T-cell (primary cell): ENCODE results near the gene BCL2L11. TPM values are rescaled to one million over a fixed set of nuclear protein-coding genes. Genes with fewer than 3 reads are reported as not detected.

Experiments used
- ATAC-seq, 4 experiments: fragments of 200-7000 bp in 3 of 4; fragments of 150-1000 bp in 1 of 4; cut with Tn5 transposase; replicated peaks in 1 of 4; 1 replicate in 3 of 4; 2 replicates in 1 of 4; pipeline ENCODE4 v1.10.0; 2021; ENCODE audit warnings: moderate library complexity in 3 of 4, mild to moderate bottlenecking in 2 of 4, moderate number of reproducible peaks in 1 of 4
- CTCF ChIA-PET, 2 donors: fragments of 300-600 bp; sonication (Branson Sonifier 250); formaldehyde crosslinking; loops; one replicate each; lab custom pipeline; 2022; ENCODE audit warnings: antibody characterized with exemption in 2 of 2; lab: Charles Lee
- POLR2A ChIA-PET, 2 donors: fragments of 300-600 bp; sonication (Branson Sonifier 250); formaldehyde crosslinking; loops; one replicate each; lab custom pipeline; 2022; ENCODE audit warnings: antibody characterized with exemption in 2 of 2; lab: Charles Lee
- DNase-seq, 35 experiments: peaks; one replicate each; pipeline versions ENCODE4 v3.0.0 to v3.0.0-alpha.2; 2013 to 2023
- H3K27ac ChIP-seq: one replicate; pipeline ENCODE4 v1.5.1; 2013; ENCODE audit warnings: low read length
- H3K27me3 ChIP-seq, 2 experiments: replicated peaks in 1 of 2; 1 replicate in 1 of 2; 2 replicates in 1 of 2; pipeline versions ENCODE4 v1.6.1 to v1.7.0; 2013; ENCODE audit warnings: low read length in 1 of 2, mixed read lengths in 1 of 2; ENCODE audit not compliant: control insufficient read depth in 2 of 2, insufficient read depth in 2 of 2; ENCODE audit errors: extremely low read depth in 1 of 2
- H3K36me3 ChIP-seq, 2 donors: 1 replicate in 1 of 2; 2 replicates in 1 of 2; pipeline versions ENCODE4 v1.6.1 to v1.7.0; 2013; ENCODE audit warnings: low read length in 1 of 2; ENCODE audit not compliant: control insufficient read depth in 2 of 2, insufficient read depth in 1 of 2; ENCODE audit errors: extremely low read depth in 1 of 2
- H3K4me1 ChIP-seq, 2 experiments: 1 replicate in 1 of 2; 2 replicates in 1 of 2; pipeline versions ENCODE4 v1.6.1 to v1.7.0; 2013; ENCODE audit warnings: low read length in 2 of 2, mixed read lengths in 1 of 2; ENCODE audit not compliant: insufficient read depth in 2 of 2, control insufficient read depth in 1 of 2; ENCODE audit errors: extremely low read depth in 1 of 2
- H3K4me3 ChIP-seq, 2 donors: 1 replicate in 1 of 2; 2 replicates in 1 of 2; pipeline versions ENCODE4 v1.5.1 to v1.7.0; 2013; ENCODE audit warnings: mild to moderate bottlenecking in 2 of 2, low read length in 1 of 2, moderate library complexity in 1 of 2; ENCODE audit not compliant: control insufficient read depth in 1 of 2; ENCODE audit errors: extremely low read depth in 1 of 2
- H3K9me3 ChIP-seq: 2 replicates; pipeline ENCODE4 v1.7.0; 2013
- H3K27ac Mint-ChIP-seq, 2 donors: one replicate each; pipeline ENCODE4 v1.8.0; 2020 to 2021; ENCODE audit warnings: mild to moderate bottlenecking in 2 of 2, mixed read lengths in 2 of 2
- H3K27me3 Mint-ChIP-seq, 2 donors: one replicate each; pipeline ENCODE4 v1.8.0; 2021 to 2022; ENCODE audit warnings: mixed read lengths in 2 of 2
- H3K36me3 Mint-ChIP-seq: one replicate; pipeline ENCODE4 v1.8.0; 2021; ENCODE audit warnings: mixed read lengths
- H3K4me1 Mint-ChIP-seq, 3 donors: one replicate each; pipeline ENCODE4 v1.8.0; 2020 to 2022; ENCODE audit warnings: mixed read lengths in 3 of 3, mild to moderate bottlenecking in 1 of 3
- H3K4me3 Mint-ChIP-seq, 3 donors: one replicate each; pipeline ENCODE4 v1.8.0; 2020 to 2022; ENCODE audit warnings: mild to moderate bottlenecking in 3 of 3, mixed read lengths in 3 of 3, moderate library complexity in 3 of 3
- H3K9me3 Mint-ChIP-seq, 3 donors: one replicate each; pipeline ENCODE4 v1.8.0; 2020 to 2022; ENCODE audit warnings: mixed read lengths in 3 of 3
- WGBS: methylation state at CpG from one replicate; pipeline ENCODE4 v1.1.5; 2013; ENCODE audit warnings: missing lambda C conversion rate; ENCODE audit not compliant: insufficient coverage; 5-methylcytosine and 5-hydroxymethylcytosine counted together
- total RNA-seq, 35 experiments: library from RNA in 6 of 35; stranded (reverse) in 6 of 35; fragments of 120-200 nt in 1 of 35; gene quantifications; one replicate each; pipeline versions ENCODE4 v1.2.1 to v1.2.4 and lab custom pipeline; 2013 to 2026

The BCL2L11 gene
- total RNA-seq, 5 donors from 2014 or later (not counting 1 experiment from before 2014, with no cell fraction given), result 24.1 to 47.0 (median 34.6) TPM

- H3K4me3 Mint-ChIP-seq, result no peak overlapping the region
- WGBS, result no CpG with 5 or more reads among the region's 2 CpGs
- H3K4me1 ChIP-seq, result peaks cover under 1% of the 10 kb centered on the region in 2 experiments
- ChIA-PET CTCF (no interaction called here), POLR2A (no interaction called here)
- H3K4me1 Mint-ChIP-seq, result peaks cover 1 to 2% (median 1%) of the 10 kb centered on the region in 3 donors
- DNase-seq (no peak), ATAC-seq (no peak)
- H3K27ac ChIP-seq, result no peak overlapping the region
- H3K36me3 Mint-ChIP-seq, result no peaks in the 10 kb centered on the region
- no peaks in the 10 kb centered on the region for H3K9me3 Mint-ChIP-seq
- H3K9me3 ChIP-seq, result no peaks in the 10 kb centered on the region
- no peak overlapping the region for H3K4me3 ChIP-seq
- peaks cover 0 to 3% of the 10 kb centered on the region in 2 experiments for H3K27me3 ChIP-seq
- no peaks in the 10 kb centered on the region for H3K36me3 ChIP-seq
- H3K27ac Mint-ChIP-seq, result no peak overlapping the region
- peaks cover 8 to 23% of the 10 kb centered on the region in 2 donors for H3K27me3 Mint-ChIP-seq
Observed at GRCh38 chr2:111105926-111106325, 14.8 kb upstream of the BCL2L11 start.

- no peak overlapping the region for H3K4me3 ChIP-seq
- no peak overlapping the region for H3K4me3 Mint-ChIP-seq
- DNase-seq, result no peak
- H3K36me3 ChIP-seq, result no peaks in the 10 kb centered on the region
- H3K4me1 ChIP-seq, result peaks cover 0 to 5% of the 10 kb centered on the region in 2 experiments
- H3K4me1 Mint-ChIP-seq, result no peaks in the 10 kb centered on the region
- H3K9me3 ChIP-seq, result no peaks in the 10 kb centered on the region
- no CpG with 5 or more reads among the region's 5 CpGs for WGBS
- H3K27ac Mint-ChIP-seq, result no peak overlapping the region
- H3K27me3 ChIP-seq, result peaks cover 0 to 6% of the 10 kb centered on the region in 2 experiments
- H3K27me3 Mint-ChIP-seq, result peaks cover 8 to 23% of the 10 kb centered on the region in 2 donors
- no peak for ATAC-seq
- no peaks in the 10 kb centered on the region for H3K36me3 Mint-ChIP-seq
- H3K27ac ChIP-seq, result no peak overlapping the region
- ChIA-PET POLR2A (no interaction called here), CTCF (no interaction called here)
- H3K9me3 Mint-ChIP-seq, result no peaks in the 10 kb centered on the region
Observed at GRCh38 chr2:111106706-111107105, 14.0 kb upstream of the BCL2L11 start.

DNA sequence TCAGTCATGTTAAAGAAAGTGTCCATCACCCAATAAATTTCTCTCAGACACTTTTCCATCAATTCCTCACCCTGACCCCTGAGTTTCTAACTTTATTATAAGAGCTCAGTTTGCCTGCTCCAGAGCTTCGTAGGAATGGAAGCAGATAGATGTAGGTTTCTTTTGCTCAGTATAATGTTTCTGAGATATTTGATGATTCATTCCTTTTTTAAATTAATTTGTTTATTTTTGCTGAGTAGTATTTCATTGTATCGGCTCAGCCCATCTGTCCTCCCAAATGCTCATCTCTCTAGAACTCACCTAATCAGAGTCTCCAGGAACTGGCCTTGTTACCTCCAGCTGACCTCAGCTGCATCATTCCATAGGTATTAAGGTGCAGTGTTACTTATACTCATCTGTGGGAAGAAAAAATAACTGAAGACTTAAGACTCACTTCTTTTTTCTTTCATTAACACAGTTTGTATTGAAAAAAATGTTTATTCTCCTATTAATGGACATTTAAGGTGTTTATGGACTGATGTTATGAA, 11.9 kb upstream of the BCL2L11 start:
- Mint-ChIP-seq H3K4me1 (no peaks in the 10 kb centered on the region), H3K27ac (no peak overlapping the region), H3K27me3 (peaks cover 21 to 37% of the 10 kb centered on the region in 2 donors), H3K36me3 (no peaks in the 10 kb centered on the region), H3K9me3 (no peaks in the 10 kb centered on the region), H3K4me3 (no peak overlapping the region)
- WGBS, result no CpG with 5 or more reads among the region's 2 CpGs
- H3K4me3 ChIP-seq, result no peak overlapping the region
- no peak overlapping the region for H3K27ac ChIP-seq
- ChIA-PET CTCF (no interaction called here), POLR2A (no interaction called here)
- H3K4me1 ChIP-seq, result peaks cover 0 to 8% of the 10 kb centered on the region in 2 experiments
- H3K36me3 ChIP-seq, result no peaks in the 10 kb centered on the region
- no peak for ATAC-seq
- peaks cover 0 to 14% of the 10 kb centered on the region in 2 experiments for H3K27me3 ChIP-seq
- no peak for DNase-seq
- H3K9me3 ChIP-seq, result no peaks in the 10 kb centered on the region

DNA sequence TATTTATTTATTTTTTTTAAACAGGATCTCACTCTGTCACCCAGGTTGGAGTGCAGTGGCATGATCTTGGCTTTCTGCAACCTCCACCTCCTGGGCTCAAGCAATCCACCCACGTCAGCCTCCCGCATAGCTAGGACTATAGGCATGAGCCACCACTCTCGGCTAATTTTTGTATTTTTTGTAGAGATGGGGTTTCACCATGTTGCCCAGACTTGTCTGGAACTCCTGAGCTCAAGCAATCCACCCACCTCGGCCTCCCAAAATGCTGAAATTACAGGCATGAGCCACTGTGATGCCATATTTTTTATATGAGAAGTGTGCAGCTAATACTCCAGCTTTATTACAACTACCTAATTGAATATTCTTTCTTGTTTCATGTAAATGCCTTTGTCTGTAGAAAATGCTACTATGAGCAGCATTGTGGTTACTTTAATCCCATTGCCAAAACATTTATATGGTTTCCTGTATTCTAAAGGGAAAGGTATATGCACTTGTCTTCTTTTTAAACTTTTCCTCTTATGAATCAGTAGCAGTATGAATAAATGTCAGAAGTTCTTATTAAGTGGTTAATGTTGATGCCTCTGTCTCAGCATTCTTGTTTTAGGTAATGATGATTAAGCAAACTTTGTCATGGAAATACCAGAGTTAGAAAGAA, 9.5 kb upstream of the BCL2L11 start:
- Mint-ChIP-seq H3K27me3 (peaks cover 27 to 48% of the 10 kb centered on the region in 2 donors), H3K4me3 (no peak overlapping the region), H3K36me3 (no peaks in the 10 kb centered on the region), H3K4me1 (peaks cover 0 to 4% (median 0%) of the 10 kb centered on the region in 3 donors), H3K9me3 (no peaks in the 10 kb centered on the region), H3K27ac (no peak overlapping the region)
- no peaks in the 10 kb centered on the region for H3K36me3 ChIP-seq
- no peak for DNase-seq
- ChIA-PET CTCF (no interaction called here), POLR2A (no interaction called here)
- WGBS, result no CpG with 5 or more reads among the region's 4 CpGs
- peaks cover 4 to 16% of the 10 kb centered on the region in 2 experiments for H3K27me3 ChIP-seq
- H3K27ac ChIP-seq, result no peak overlapping the region
- H3K4me3 ChIP-seq, result no peak overlapping the region
- H3K9me3 ChIP-seq, result no peaks in the 10 kb centered on the region
- peaks cover 0 to 8% of the 10 kb centered on the region in 2 experiments for H3K4me1 ChIP-seq
- ATAC-seq, result no peak

DNA sequence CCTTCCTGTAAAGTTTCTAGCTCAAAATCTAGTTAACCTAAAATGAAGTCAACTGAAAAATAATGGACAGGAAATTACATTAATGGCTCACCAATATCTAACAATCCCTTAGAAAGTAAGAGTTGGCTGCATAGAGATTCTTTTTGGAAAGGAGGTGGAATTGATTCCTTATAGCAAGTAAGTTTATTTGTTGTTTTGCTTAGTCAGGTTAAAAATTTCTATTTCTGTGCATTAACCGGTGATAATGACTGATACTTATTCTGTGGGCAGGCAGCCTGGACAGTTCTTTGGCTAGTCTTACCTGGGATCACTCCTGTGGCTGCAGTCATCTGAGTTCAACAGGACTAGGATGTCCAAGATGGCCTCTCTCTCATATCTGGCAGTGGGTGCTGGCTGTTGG, 6.9 kb upstream of the BCL2L11 start:
- H3K4me1 ChIP-seq, result peaks cover 17 to 22% of the 10 kb centered on the region in 2 experiments
- WGBS, result 100% methylated on average over 1 of the region's 1 CpG
- H3K27me3 Mint-ChIP-seq, result peaks cover 41 to 65% of the 10 kb centered on the region in 2 donors
- ATAC-seq, result no peak
- peaks cover 5 to 36% of the 10 kb centered on the region in 2 experiments for H3K27me3 ChIP-seq
- POLR2A ChIA-PET, result no interaction called here
- no peaks in the 10 kb centered on the region for H3K36me3 Mint-ChIP-seq
- H3K4me1 Mint-ChIP-seq, result peaks cover 23 to 27% (median 23%) of the 10 kb centered on the region in 3 donors
- no peak for DNase-seq
- no peaks in the 10 kb centered on the region for H3K9me3 ChIP-seq
- H3K27ac ChIP-seq, result no peak overlapping the region
- no peak overlapping the region for H3K4me3 Mint-ChIP-seq
- CTCF ChIA-PET, result no interaction called here
- no peak overlapping the region for H3K27ac Mint-ChIP-seq
- no peaks in the 10 kb centered on the region for H3K9me3 Mint-ChIP-seq
- no peak overlapping the region for H3K4me3 ChIP-seq
- no peaks in the 10 kb centered on the region for H3K36me3 ChIP-seq

DNA sequence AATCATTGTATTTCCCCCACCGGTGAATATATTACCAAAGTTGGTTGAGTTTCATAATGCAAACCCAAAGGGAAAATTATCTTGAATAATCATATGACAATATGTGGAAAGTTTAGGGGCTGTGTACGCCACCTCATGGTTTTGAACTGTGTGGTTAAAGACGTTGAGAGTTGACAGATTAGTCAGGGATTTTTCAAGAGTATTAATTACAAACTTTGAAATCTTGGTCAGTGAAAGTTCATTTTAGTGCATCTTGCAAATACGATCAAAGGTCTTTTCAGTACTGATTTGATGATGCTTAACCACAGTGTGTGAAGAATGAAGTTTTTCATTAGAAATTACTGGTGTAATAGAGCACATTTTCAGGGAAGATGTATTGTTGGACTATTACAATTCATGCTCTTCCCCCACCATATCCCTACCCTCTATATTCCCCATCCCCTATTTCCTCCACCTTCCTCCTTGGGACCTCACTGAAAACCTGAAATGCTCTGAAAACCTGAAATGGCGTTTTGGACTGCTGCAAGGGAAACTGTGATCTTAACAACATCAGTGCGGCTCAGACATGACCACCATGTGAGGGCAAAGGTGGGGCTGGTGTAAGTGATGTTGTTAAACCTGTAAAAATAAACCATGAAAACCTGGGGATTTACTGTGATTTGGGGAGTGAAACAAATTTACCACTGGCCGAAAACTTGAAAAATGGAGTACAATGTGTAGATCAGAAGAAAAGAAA, 4.5 kb upstream of the BCL2L11 start:
- DNase-seq (peak in 1 of 35 experiments; percentile 24), ATAC-seq (no peak)
- Mint-ChIP-seq H3K27ac (no peak overlapping the region), H3K36me3 (no peaks in the 10 kb centered on the region), H3K4me3 (peak overlapping the region in 1 of 3 donors; percentile 37), H3K27me3 (peaks cover 39 to 61% of the 10 kb centered on the region in 2 donors), H3K9me3 (no peaks in the 10 kb centered on the region), H3K4me1 (peaks cover 33 to 41% (median 37%) of the 10 kb centered on the region in 3 donors)
- ChIA-PET POLR2A (no interaction called here), CTCF (no interaction called here)
- H3K4me3 ChIP-seq, result no peak overlapping the region
- peaks cover 19 to 41% of the 10 kb centered on the region in 2 experiments for H3K4me1 ChIP-seq
- 10% methylated on average over 2 of the region's 7 CpGs for WGBS
- H3K9me3 ChIP-seq, result no peaks in the 10 kb centered on the region
- no peaks in the 10 kb centered on the region for H3K36me3 ChIP-seq
- no peak overlapping the region for H3K27ac ChIP-seq
- H3K27me3 ChIP-seq, result peaks cover 6 to 51% of the 10 kb centered on the region in 2 experiments
